HCT116 (cell line): Measurements from ENCODE around the gene AGAP1. TPM values are rescaled to one million over a fixed set of nuclear protein-coding genes. Genes with fewer than 3 reads are reported as not detected.

Experiments
- ATAC-seq: fragments of 200-7000 bp; cut with Tn5 transposase; 2 replicates; pipeline ENCODE4 v1.9.1; 2020; ENCODE audit warnings: mild to moderate bottlenecking, moderate library complexity
- BruUV-seq: library from RNA; stranded (reverse); fragments of 400-500 nt; replicated peaks from 2 replicates; lab custom pipeline; 2021; lab: Mats Ljungman, UMichigan
- CTCF ChIA-PET: fragments of 300-600 bp; sonication (Branson Sonifier 250); formaldehyde crosslinking; loops from one replicate; lab custom pipeline; 2021; ENCODE audit warnings: antibody characterized with exemption; lab: Charles Lee
- POLR2A ChIA-PET: fragments of 300-600, 350-600 bp; sonication (Branson Sonifier 250); formaldehyde crosslinking; loops from one replicate; lab custom pipeline; 2021; ENCODE audit warnings: antibody characterized with exemption; lab: Charles Lee
- RAD21 ChIA-PET, 2 experiments: fragments of 300-600 bp; sonication (Branson Sonifier 250); formaldehyde crosslinking; loops; one replicate each; lab custom pipeline; 2023; ENCODE audit warnings: low total read pairs in 2 of 2; ENCODE audit not compliant: uncharacterized antibody in 2 of 2, unreplicated experiment in 2 of 2, low non-redundant PET in 1 of 2; lab: Charles Lee
- DNase-seq: peaks from one replicate; pipeline ENCODE4 v3.0.0-alpha.2; 2010; ENCODE audit warnings: low read depth, low spot score
- H2AFZ ChIP-seq: fragments of 200-600 bp; shearing (Covaris generic), sonication (generic); 2 replicates; pipeline ENCODE4 v1.6.1; 2017; ENCODE audit warnings: low read depth, mixed run types, mixed read lengths, antibody characterized with exemption, low read length; ENCODE audit not compliant: poor library complexity, severe bottlenecking
- H3K27ac ChIP-seq: 2 replicates; pipeline ENCODE4 v1.5.1; 2012; ENCODE audit warnings: low read depth, low read length
- H3K27me3 ChIP-seq: fragments of 200-600 bp; sonication (generic); 2 replicates; pipeline ENCODE4 v1.6.1; 2016; ENCODE audit warnings: mixed run types, low read length, mixed read lengths; ENCODE audit not compliant: insufficient read depth
- H3K36me3 ChIP-seq, 2 experiments: fragments of 200-500 bp in 1 of 2; fragments of 200-600 bp in 1 of 2; sonication (Bioruptor generic) in 1 of 2; sonication (generic) in 1 of 2; 2 replicates each; pipeline versions ENCODE4 v1.5.1 to v1.6.1; 2014 to 2016; ENCODE audit warnings: low read length in 2 of 2, inconsistent platforms in 1 of 2, mixed read lengths in 1 of 2, mixed run types in 1 of 2; ENCODE audit not compliant: insufficient read depth in 2 of 2, control insufficient read depth in 1 of 2
- H3K4me1 ChIP-seq, 2 experiments: fragments of 200-600 bp in 1 of 2; sonication (generic) in 1 of 2; 2 replicates each; pipeline versions ENCODE4 v1.5.1 to v1.6.1; 2012 to 2017; ENCODE audit warnings: low read length in 2 of 2, inconsistent platforms in 1 of 2, mild to moderate bottlenecking in 1 of 2, mixed read lengths in 1 of 2, mixed run types in 1 of 2, moderate library complexity in 1 of 2; ENCODE audit not compliant: insufficient read depth in 2 of 2, control insufficient read depth in 1 of 2
- H3K4me2 ChIP-seq: fragments of 200-600 bp; sonication (generic); 2 replicates; pipeline ENCODE4 v1.6.1; 2017; ENCODE audit warnings: mixed run types, low read length, mixed read lengths
- H3K4me3 ChIP-seq, 2 experiments: fragments of 200-600 bp in 1 of 2; sonication (generic) in 1 of 2; replicated peaks in 1 of 2; 2 replicates each; pipeline ENCODE4 v1.5.1; 2011 to 2016; ENCODE audit warnings: low read length in 2 of 2, control low read depth in 1 of 2, low read depth in 1 of 2, mild to moderate bottlenecking in 1 of 2, mixed read lengths in 1 of 2, mixed run types in 1 of 2
- H3K79me2 ChIP-seq: fragments of 200-600 bp; sonication (generic); 2 replicates; pipeline ENCODE4 v1.6.1; 2017; ENCODE audit warnings: mild to moderate bottlenecking, mixed run types, low read length, moderate library complexity, mixed read lengths; ENCODE audit not compliant: insufficient read depth
- H3K9ac ChIP-seq: fragments of 200-600 bp; sonication (generic); 2 replicates; pipeline ENCODE4 v1.6.1; 2016; ENCODE audit warnings: low read length, mixed read lengths
- H3K9me2 ChIP-seq: fragments of 200-600 bp; sonication (generic), shearing (Covaris generic); 2 replicates; pipeline ENCODE4 v1.6.1; 2017; ENCODE audit warnings: mixed run types, mild to moderate bottlenecking, moderate library complexity; ENCODE audit not compliant: insufficient read depth
- H3K9me3 ChIP-seq, 2 experiments: fragments of 200-500 bp in 1 of 2; fragments of 200-600 bp in 1 of 2; sonication (Bioruptor generic) in 1 of 2; sonication (generic) in 1 of 2; 2 replicates each; pipeline ENCODE4 v1.6.1; 2014 to 2017; ENCODE audit warnings: low read length in 2 of 2, mixed read lengths in 2 of 2, inconsistent platforms in 1 of 2, low read depth in 1 of 2, mild to moderate bottlenecking in 1 of 2, mixed run types in 1 of 2, moderate library complexity in 1 of 2; ENCODE audit not compliant: control insufficient read depth in 1 of 2, insufficient read depth in 1 of 2
- H4K20me1 ChIP-seq: fragments of 200-600 bp; sonication (generic), shearing (Covaris generic); 2 replicates; pipeline ENCODE4 v1.6.1; 2017; ENCODE audit warnings: mixed run types, mild to moderate bottlenecking, moderate library complexity; ENCODE audit not compliant: insufficient read depth
- ATF3 ChIP-seq: IDR thresholded peaks from 2 replicates; pipeline ENCODE4 v1.6.1; 2012
- CBX3 ChIP-seq: IDR thresholded peaks from 2 replicates; pipeline ENCODE4 v1.6.1; 2012; ENCODE audit warnings: low read depth
- CEBPB ChIP-seq: IDR thresholded peaks from 2 replicates; pipeline ENCODE4 v1.6.1; 2012; ENCODE audit warnings: low read depth
- EGR1 ChIP-seq: IDR thresholded peaks from 2 replicates; pipeline ENCODE4 v1.6.1; 2012; ENCODE audit warnings: low read depth
- EZH2 ChIP-seq: fragments of 200-600 bp; sonication (generic); IDR thresholded peaks from 2 replicates; pipeline ENCODE4 v1.6.1; 2017; ENCODE audit warnings: antibody characterized with exemption, mixed run types
- EZH2phosphoT487 ChIP-seq: fragments of 200-600 bp; IDR thresholded peaks from 2 replicates; pipeline ENCODE4 v1.6.1; 2018; ENCODE audit warnings: antibody characterized with exemption, borderline replicate concordance
- FOSL1 ChIP-seq: IDR thresholded peaks from 2 replicates; pipeline ENCODE4 v1.6.1; 2012; ENCODE audit warnings: low read depth
- JUND ChIP-seq: IDR thresholded peaks from 2 replicates; pipeline ENCODE4 v1.6.1; 2012
- POLR2AphosphoS5 ChIP-seq: IDR thresholded peaks from 2 replicates; pipeline ENCODE4 v1.6.1; 2011; ENCODE audit warnings: mild to moderate bottlenecking, low read depth, low read length, moderate library complexity
- REST ChIP-seq: IDR thresholded peaks from 2 replicates; pipeline ENCODE4 v1.6.1; 2012; ENCODE audit warnings: low read depth
- SIN3A ChIP-seq: IDR thresholded peaks from 2 replicates; pipeline ENCODE4 v1.6.1; 2012; ENCODE audit warnings: low read depth
- SRF ChIP-seq: IDR thresholded peaks from 2 replicates; pipeline ENCODE4 v1.6.1; 2012; ENCODE audit warnings: low read depth
- ZFX ChIP-seq: fragments of 450-650 bp; IDR thresholded peaks from 2 replicates; pipeline ENCODE4 v1.6.1; 2017
- intact Hi-C: fragments of 100-400 bp; cut with micrococcal nuclease; formaldehyde crosslinking; loops from 2 replicates; pipeline ENCODE4 v1.10.0; 2022
- total RNA-seq: library from RNA; stranded (reverse); gene quantifications from one replicate; pipeline ENCODE4 v1.2.1, GENCODE V29; 2021; ENCODE audit not compliant: unreplicated experiment

The AGAP1 gene
- total RNA-seq, 1 experiment from 2014 or later = 43.8 TPM

- no peak for TF ChIP-seq SRF
- TF ChIP-seq ATF3 = no peak
- TF ChIP-seq EGR1 = no peak
- no peak for TF ChIP-seq ZFX
- TF ChIP-seq CBX3 = no peak
- no peak for TF ChIP-seq SIN3A
- TF ChIP-seq REST = no peak
- TF ChIP-seq FOSL1 = no peak
- TF ChIP-seq POLR2AphosphoS5 = no peak
- no peak for TF ChIP-seq JUND
- TF ChIP-seq EZH2 = no peak
- TF ChIP-seq CEBPB = no peak
- no peak for TF ChIP-seq EZH2phosphoT487
- TF ChIP-seq, all 23 proteins: peak for 0
- H3K9ac ChIP-seq = no peak overlapping the region
- no TSS peak for BruUV-seq
- ChIA-PET CTCF (no interaction called here), RAD21 (no interaction called here), POLR2A (no interaction called here)
- DNase-seq = no peak
- H3K79me2 ChIP-seq = no peaks in the 10 kb centered on the region
- H4K20me1 ChIP-seq = 0 out of 2 replicates have a peak, but pooled peaks cover 3% of the 10 kb centered on the region
- no peak overlapping the region for H3K4me3 ChIP-seq
- H3K4me1 ChIP-seq = no peaks in the 10 kb centered on the region
- ATAC-seq = no peak
- no peaks in the 10 kb centered on the region for H3K9me2 ChIP-seq
- H3K27me3 ChIP-seq = no peaks in the 10 kb centered on the region
- no peak overlapping the region for H2AFZ ChIP-seq
- H3K4me2 ChIP-seq = no peak overlapping the region
- no peaks in the 10 kb centered on the region for H3K9me3 ChIP-seq
- H3K27ac ChIP-seq = no peak overlapping the region
- intact Hi-C loops = no loop called here
- H3K36me3 ChIP-seq = 0 out of 4 replicates have a peak, but pooled peaks cover 0 to 5% of the 10 kb centered on the region in 2 experiments
Observed at GRCh38 chr2:235918876-235919275, 425.0 kb downstream of the AGAP1 start.
